ENCODE measurements around the gene ROR1.

The ROR1 gene

GRCh38 chr1:63829349-63830327 is 55.8 kb downstream of the ROR1 start:
- no peak overlapping the region for H3K4me3 ChIP-seq (ENCODE audit: low read length)
- DNase-seq (ENCODE audit: low read depth): no peak
- TF ChIP-seq CTCF (conservative IDR thresholded peaks at IDR 0.05; ENCODE audit: low read depth, low read length): no peak

GRCh38 chr1:63831409-63831808 is 57.6 kb downstream of the ROR1 start:
- no peak for DNase-seq (ENCODE audit: low read depth)
- no peak for TF ChIP-seq CTCF (conservative IDR thresholded peaks at IDR 0.05; ENCODE audit: low read depth, low read length)
- no peak overlapping the region for H3K4me3 ChIP-seq (ENCODE audit: low read length)

- no peak overlapping the region for H3K4me3 ChIP-seq (ENCODE audit: low read length)
- TF ChIP-seq CTCF (conservative IDR thresholded peaks at IDR 0.05; ENCODE audit: low read depth, low read length): no peak
- no peak for DNase-seq (ENCODE audit: low read depth)
Observed at GRCh38 chr1:63833363-63834119, 59.7 kb downstream of the ROR1 start.

GRCh38 chr1:63835128-63835527 is 61.3 kb downstream of the ROR1 start:
- no peak overlapping the region for H3K4me3 ChIP-seq (ENCODE audit: low read length)
- DNase-seq (ENCODE audit: low read depth): no peak
- no peak for TF ChIP-seq CTCF (conservative IDR thresholded peaks at IDR 0.05; ENCODE audit: low read depth, low read length)

- no peak for DNase-seq (ENCODE audit: low read depth)
- no peak for TF ChIP-seq CTCF (conservative IDR thresholded peaks at IDR 0.05; ENCODE audit: low read depth, low read length)
Observed at GRCh38 chr1:63836374-63836773, 62.6 kb downstream of the ROR1 start.

GRCh38 chr1:63836830-63837229 is 63.0 kb downstream of the ROR1 start:
- no peak overlapping the region for H3K4me3 ChIP-seq (ENCODE audit: low read length)
- DNase-seq (ENCODE audit: low read depth): no peak
- TF ChIP-seq CTCF (conservative IDR thresholded peaks at IDR 0.05; ENCODE audit: low read depth, low read length): no peak

More at GRCh38 chr1:63836374-63836773, 62.6 kb downstream of the ROR1 start:
- no peak overlapping the region for H3K4me3 ChIP-seq (ENCODE audit: low read length)
